AG04450 (cell line): ENCODE results near the gene ENPP4. TPM values are rescaled to one million over a fixed set of nuclear protein-coding genes. Genes with fewer than 3 reads are reported as not detected.

Experiments
- CTCF ChIA-PET: fragments of 300-600, 350-600 bp; formaldehyde crosslinking; extraction: SDS; loops from one replicate; lab custom pipeline; 2022; ENCODE audit warnings: antibody characterized with exemption, inconsistent platforms; lab: Charles Lee
- POLR2A ChIA-PET: fragments of 350-600 bp; formaldehyde crosslinking; extraction: SDS; loops from one replicate; lab custom pipeline; 2021; ENCODE audit warnings: antibody characterized with exemption, inconsistent platforms; lab: Yijun Ruan, JAX
- DNase-seq: peaks from one replicate; pipeline ENCODE4 v3.0.0-alpha.2; 2011; ENCODE audit warnings: low read depth, low spot score
- H3K27ac ChIP-seq: one replicate; pipeline ENCODE4 v1.5.1; 2012; ENCODE audit warnings: low read depth, low read length, control low read depth
- H3K27me3 ChIP-seq: one replicate; pipeline ENCODE4 v1.6.0; 2012; ENCODE audit warnings: low read length; ENCODE audit not compliant: control insufficient read depth, insufficient read depth
- H3K4me3 ChIP-seq: 2 replicates; pipeline ENCODE4 v1.5.1; 2011; ENCODE audit warnings: mild to moderate bottlenecking, low read depth, low read length, control low read depth
- H3K9me3 ChIP-seq: 2 replicates; pipeline ENCODE4 v1.5.1; 2012; ENCODE audit warnings: low read length; ENCODE audit not compliant: control insufficient read depth, insufficient read depth
- polyA plus RNA-seq: library from polyadenylated mRNA; depleted of rRNA; stranded (reverse); fragments of >200 nt; gene quantifications from 2 replicates; pipeline ENCODE4 v1.2.3, GENCODE V29; 2011; rRNA removed
- TF ChIP-seq, protein P1 (sequence below): IDR thresholded peaks from 2 replicates; pipeline ENCODE4 v1.5.1; 2011; ENCODE audit warnings: low read depth, low read length, control low read depth, inconsistent platforms

The ENPP4 gene
- polyA plus RNA-seq, 1 experiment: 0.04 TPM

GRCh38 chr6:46191961-46192360 lies 62.2 kb downstream of the ENPP4 start:
- H3K9me3 ChIP-seq: no peaks in the 10 kb centered on the region
- CTCF ChIA-PET: no interaction called here
- H3K27ac ChIP-seq: no peak overlapping the region
- H3K4me3 ChIP-seq: no peak overlapping the region
- no peaks in the 10 kb centered on the region for H3K27me3 ChIP-seq
- DNase-seq: no peak
- POLR2A ChIA-PET: no interaction called here
- TF ChIP-seq, protein P1, sequence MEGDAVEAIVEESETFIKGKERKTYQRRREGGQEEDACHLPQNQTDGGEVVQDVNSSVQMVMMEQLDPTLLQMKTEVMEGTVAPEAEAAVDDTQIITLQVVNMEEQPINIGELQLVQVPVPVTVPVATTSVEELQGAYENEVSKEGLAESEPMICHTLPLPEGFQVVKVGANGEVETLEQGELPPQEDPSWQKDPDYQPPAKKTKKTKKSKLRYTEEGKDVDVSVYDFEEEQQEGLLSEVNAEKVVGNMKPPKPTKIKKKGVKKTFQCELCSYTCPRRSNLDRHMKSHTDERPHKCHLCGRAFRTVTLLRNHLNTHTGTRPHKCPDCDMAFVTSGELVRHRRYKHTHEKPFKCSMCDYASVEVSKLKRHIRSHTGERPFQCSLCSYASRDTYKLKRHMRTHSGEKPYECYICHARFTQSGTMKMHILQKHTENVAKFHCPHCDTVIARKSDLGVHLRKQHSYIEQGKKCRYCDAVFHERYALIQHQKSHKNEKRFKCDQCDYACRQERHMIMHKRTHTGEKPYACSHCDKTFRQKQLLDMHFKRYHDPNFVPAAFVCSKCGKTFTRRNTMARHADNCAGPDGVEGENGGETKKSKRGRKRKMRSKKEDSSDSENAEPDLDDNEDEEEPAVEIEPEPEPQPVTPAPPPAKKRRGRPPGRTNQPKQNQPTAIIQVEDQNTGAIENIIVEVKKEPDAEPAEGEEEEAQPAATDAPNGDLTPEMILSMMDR: no peak

Other genes with a start within 250 kb of the ENPP4 start
- not detected in 2 replicates for gene CLIC5, start 114.1 kb upstream of the ENPP4 start, polyA plus RNA-seq
- not detected in 2 replicates for gene ENPP5, start 41.0 kb downstream of the ENPP4 start, polyA plus RNA-seq